NCI-H1417 treated with DMSO at 0.1 percent for 48 hours (cell line): ENCODE measurements around the gene PHIP.
"Not testable (repeated sequence)": the region's sequence is repeated elsewhere in the genome, so short reads cannot be mapped to it uniquely, and the experiment has no call there.

Experiments used
- DNase-seq: peaks from one replicate; lab custom pipeline; 2025; lab: John Stamatoyannopoulos, UW

Gene PHIP

DNA sequence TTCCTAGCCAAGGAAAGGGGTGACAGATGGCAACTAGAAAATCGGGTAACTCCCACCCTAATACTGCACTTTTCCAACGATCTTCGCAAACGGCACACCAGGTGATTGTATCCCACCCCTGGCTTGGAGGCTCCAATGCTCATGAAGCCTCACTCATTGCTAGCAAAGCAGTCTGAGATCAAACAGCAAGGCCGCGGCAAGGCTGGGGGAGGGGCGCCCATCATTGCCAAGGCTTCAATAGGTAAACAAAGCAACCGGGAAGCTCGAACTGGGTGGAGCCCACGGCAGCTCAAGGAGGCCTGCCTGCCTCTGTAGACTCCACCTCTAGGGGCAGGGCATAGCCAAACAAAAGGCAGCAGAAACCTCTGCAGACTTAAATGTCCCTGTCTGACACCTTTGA, 156.9 kb downstream of the PHIP start:
- DNase-seq = not testable (repeated sequence)

DNA sequence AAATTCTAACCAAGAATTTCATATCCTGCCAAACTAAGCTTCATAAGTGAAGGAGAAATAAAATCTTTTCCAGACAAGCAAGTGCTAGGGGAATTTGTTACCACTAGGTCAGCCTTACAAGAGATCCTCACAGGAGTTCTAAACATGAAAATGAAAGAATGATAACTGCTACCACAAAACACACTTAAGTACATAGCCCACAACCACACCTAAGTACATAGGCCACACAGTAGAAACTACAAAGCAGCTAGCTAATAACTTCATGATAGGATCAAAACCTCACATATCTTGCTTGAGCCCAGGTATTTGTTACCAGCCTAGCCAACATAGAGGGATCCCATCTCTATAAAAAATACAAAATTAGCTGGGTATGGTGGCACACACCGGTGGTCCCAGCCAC, 160.3 kb downstream of the PHIP start:
- no peak for DNase-seq

DNA sequence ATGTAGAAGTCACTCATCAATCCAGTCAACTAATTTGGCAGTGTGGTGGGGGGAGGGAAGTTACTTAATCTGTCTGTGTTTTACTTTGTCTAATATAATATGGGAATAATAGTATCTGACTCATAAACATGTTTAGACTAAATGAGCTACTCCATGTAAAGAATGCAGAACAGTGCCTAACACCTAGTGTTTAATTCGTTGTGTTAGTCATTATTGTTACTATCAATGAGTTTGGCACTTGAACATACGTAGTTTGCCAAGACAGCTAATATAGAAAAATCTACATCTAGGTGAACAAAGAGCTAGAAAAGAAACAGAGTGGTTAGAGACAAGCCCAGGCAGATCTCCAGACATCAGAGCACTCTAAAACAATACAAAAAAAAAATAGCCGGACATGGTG, 161.6 kb downstream of the PHIP start:
- no peak for DNase-seq

DNA sequence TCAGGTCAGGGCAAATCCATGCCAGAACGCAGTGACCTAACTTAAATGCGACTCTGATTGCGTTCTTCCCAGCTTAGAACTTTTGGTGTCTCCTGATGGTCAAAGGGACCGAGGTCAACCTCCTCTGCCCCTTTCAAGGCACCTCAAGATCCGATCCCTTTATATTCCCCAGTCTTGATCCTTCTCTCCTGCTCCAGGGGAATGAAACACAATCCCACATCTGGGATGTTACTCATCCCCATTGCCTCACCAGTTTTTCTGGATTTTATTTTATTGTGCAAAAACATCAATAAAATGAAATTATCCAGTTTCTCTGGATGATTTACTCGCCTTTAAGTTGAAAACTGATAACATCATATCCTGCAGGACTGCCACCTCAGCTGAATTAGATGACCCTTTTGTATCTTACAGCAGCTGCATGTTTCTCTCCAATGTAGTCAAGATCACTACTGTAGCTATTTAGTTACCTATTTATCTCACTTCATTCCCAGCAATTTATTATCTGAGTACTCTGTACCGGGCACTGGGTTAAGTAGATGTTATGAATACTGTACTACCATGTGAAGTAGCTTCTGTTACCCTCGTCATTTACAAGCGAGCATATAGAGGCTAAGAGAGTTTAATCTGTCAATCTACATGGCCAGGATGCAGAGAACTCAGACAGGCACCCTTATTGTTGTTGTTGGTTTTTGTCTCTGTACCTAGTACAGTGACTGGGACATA, 166.7 kb downstream of the PHIP start:
- DNase-seq = no peak

DNA sequence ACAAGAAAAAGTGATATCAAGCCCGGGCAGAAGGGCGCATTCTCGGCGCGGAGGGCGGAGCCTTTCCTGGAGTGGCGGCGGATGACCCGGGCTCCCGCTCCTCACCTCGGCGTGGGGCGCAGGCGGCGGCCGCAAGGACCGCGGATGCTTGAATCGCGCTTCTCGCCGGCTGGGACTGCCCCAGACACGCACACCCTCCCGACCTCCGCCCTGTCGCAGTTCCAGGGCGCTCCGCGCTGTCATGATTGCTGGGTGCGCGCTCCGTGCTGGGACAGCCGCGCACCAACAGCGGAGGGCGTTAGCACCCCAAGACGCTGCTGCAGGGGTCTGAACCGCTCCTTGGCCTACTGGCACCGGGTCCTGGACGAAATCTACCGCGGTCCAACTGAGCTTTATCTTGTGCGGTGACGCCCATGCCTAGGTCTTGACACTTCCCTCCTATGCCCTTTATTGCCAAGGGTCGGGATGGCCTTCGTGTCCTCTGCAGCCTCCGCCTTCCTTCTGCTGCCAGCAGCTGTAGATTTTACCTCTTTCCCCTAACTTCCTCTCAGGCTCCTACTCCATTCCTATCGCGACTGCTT, 167.4 kb downstream of the PHIP start:
- no peak for DNase-seq

DNA sequence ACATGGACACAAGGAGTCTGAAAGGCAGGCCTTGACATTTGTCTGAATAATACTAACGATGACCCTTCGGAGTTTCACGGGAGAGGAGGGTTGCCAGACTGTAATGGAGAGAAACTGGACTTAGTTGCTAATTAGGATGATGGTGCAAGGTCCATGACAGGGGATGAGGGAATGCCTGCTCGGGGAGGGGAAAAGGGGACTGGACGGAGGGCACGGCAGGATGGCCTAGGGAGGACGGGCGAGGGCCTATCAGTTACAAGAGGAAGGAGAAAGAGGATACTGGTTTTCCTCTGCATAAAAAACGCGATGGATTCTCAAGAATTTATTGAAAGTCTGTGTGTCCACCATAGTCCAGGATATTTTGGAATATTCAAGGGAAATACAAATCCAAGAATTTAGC, 168.0 kb downstream of the PHIP start:
- no peak for DNase-seq

DNA sequence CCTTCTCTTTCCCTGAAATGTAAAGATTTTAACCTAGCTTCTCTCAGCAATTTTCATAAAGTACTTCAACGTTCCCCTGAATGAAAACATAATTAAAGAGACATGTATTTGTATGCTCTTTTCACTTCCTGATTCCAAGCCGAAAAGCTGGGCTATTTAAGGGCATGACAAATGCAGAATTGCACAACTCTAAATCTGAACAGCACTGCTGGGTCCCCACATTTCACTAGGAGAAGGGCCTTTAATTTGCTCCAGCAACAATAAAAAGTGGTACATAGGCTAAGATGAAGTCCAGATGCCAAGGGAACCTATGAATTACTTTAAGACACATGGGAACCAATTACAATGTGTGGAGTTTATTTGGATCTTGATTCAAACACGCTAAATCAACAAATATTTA, 168.7 kb downstream of the PHIP start:
- no peak for DNase-seq

DNA sequence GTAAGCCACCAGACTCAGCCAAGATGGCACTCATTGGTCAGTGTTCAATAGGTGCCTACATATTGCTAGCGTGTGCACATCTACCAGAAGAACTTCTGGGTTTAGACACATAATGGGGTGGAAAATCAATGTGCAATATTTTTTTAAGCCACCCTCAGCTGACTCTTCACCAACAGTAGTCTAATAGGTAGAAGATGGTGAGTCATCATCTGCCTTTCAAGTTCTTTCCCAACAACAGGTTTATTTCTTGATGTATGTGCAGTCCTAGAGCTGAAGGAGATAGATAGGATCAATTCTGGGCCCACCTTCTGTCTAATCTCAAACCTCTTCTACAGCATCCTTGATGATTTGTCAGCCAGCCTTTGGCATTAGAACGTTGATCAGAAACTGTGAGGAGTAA, 169.4 kb downstream of the PHIP start:
- DNase-seq = no peak

DNA sequence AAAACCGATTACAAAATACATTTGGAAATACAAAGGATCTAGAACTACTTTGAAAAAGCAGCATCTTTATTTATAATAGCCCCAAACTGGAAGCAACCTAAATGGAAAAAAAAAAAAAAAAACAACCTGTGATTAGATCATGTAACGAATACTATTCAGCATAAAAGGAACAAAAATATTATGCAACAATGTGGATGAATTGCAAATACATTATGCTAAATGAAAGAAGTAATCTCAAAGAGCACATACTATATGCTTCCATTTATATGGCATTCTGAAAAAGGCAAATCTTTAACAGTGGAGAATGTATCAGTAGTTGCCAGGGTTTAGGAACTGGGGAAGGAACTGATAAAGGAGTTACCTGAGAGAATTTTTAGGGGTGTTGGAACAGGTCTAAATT, 181.8 kb downstream of the PHIP start:
- DNase-seq = no peak

DNA sequence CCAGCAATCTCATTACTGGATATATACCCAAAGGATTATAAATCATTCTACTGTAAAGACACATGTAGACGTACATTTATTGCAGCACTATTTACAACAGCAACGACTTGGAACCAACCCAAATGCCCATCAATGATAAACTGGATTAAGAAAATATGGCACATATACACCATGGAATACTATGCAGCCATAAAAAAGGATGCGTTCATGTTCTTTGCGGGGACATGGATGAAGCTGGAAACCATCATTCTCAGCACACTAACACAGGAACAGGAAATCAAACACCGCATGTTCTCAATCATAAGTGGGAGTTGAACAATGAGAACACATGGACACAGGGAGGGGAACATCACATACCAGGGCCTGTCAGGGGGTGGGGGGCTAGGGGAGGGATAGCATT, 188.2 kb downstream of the PHIP start:
- not testable (repeated sequence) for DNase-seq
